ENCODE data around the gene TMEM109. TPM values are rescaled to one million over a fixed set of nuclear protein-coding genes. Genes with fewer than 3 reads are reported as not detected.

Gene TMEM109
- total RNA-seq, 1 donor from 2014 or later, result 117 TPM

DNA sequence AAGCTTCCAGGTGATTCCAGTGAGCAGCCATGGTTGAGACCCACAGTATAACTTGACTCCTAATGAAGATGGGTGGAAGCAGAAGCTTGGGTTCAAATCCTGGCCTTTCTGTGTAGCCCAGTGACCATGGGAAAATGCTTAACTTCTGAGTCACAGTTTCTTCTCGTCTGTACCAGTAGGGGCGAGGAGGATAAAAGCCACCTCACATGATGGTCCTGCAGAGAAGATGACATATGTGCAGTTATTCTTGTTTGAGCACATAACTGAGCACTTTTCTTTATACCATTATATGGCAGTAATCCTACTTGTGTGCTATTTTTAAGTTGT is 4.9 kb downstream of the TMEM109 start:
- CTCF ChIA-PET, result interaction anchor here (1.5 kb wide), 1 partner anchor 51 kb away, joined by 6 read pairs; no protein-coding TSS in a partner anchor
- peaks cover 67% of the 10 kb centered on the region for H3K36me3 Mint-ChIP-seq (ENCODE audit: low read depth)

GRCh38 chr11:60919320-60919719 is 5.4 kb downstream of the TMEM109 start:
- no peak for DNase-seq
- peaks cover 62% of the 10 kb centered on the region for H3K4me1 Mint-ChIP-seq

More for the DNA sequence above, 4.9 kb downstream of the TMEM109 start:
- H3K27ac Mint-ChIP-seq, result peak overlapping the region; percentile 82
- no peaks in the 10 kb centered on the region for H3K27me3 Mint-ChIP-seq
- intact Hi-C loops (cut with micrococcal nuclease), result loop anchor here (1.0 to 5.0 kb wide), 2 partner anchors 13 to 103 kb away; no protein-coding TSS in a partner anchor
- DNase-seq, result no peak
- no peak for ATAC-seq (ENCODE audit: low read depth)
- TF ChIP-seq CTCF (IDR thresholded peaks at IDR 0.05), result no peak
- H3K4me3 Mint-ChIP-seq, result peak overlapping the region; percentile 60
- no peaks in the 10 kb centered on the region for H3K9me3 Mint-ChIP-seq
- H3K4me1 Mint-ChIP-seq, result peaks cover 61% of the 10 kb centered on the region
- POLR2A ChIA-PET, result interaction anchor here (0.7 to 9.3 kb wide), 7 partner anchors 13 to 139 kb away, joined by 3 to 191 read pairs (median 3); partner anchors contain the start of genes CD6 and SLC15A3

GRCh38 chr11:60919956-60920355 is 6.0 kb downstream of the TMEM109 start:
- intact Hi-C loops (cut with micrococcal nuclease), result loop anchor here (1.0 to 5.0 kb wide), 2 partner anchors 12 to 102 kb away; no protein-coding TSS in a partner anchor
- TF ChIP-seq CTCF (IDR thresholded peaks at IDR 0.05), result no peak
- Mint-ChIP-seq H3K27ac (peak overlapping the region; percentile 82), H3K36me3 (ENCODE audit: low read depth) (peaks cover 62% of the 10 kb centered on the region), H3K27me3 (peaks cover under 1% of the 10 kb centered on the region), H3K9me3 (no peaks in the 10 kb centered on the region), H3K4me3 (peak overlapping the region; percentile 60), H3K4me1 (peaks cover 62% of the 10 kb centered on the region)
- ChIA-PET CTCF (interaction anchor here (1.5 kb wide), 1 partner anchor 50 kb away, joined by 6 read pairs; no protein-coding TSS in a partner anchor), POLR2A (interaction anchor here (0.6 to 9.3 kb wide), 5 partner anchors 12 to 1832 kb away, joined by 3 to 191 read pairs (median 5); partner anchors contain the start of gene SLC15A3)
- DNase-seq (no peak), ATAC-seq (ENCODE audit: low read depth) (no peak)

More at GRCh38 chr11:60919320-60919719, 5.4 kb downstream of the TMEM109 start:
- intact Hi-C loops (cut with micrococcal nuclease), result loop anchor here (1.0 to 5.0 kb wide), 2 partner anchors 13 to 103 kb away; no protein-coding TSS in a partner anchor
- Mint-ChIP-seq H3K4me3 (peak overlapping the region; percentile 60), H3K36me3 (ENCODE audit: low read depth) (peaks cover 65% of the 10 kb centered on the region), H3K27me3 (no peaks in the 10 kb centered on the region), H3K9me3 (no peaks in the 10 kb centered on the region), H3K27ac (peak overlapping the region; percentile 82)
- ChIA-PET CTCF (interaction anchor here (1.5 kb wide), 1 partner anchor 50 kb away, joined by 6 read pairs; no protein-coding TSS in a partner anchor), POLR2A (interaction anchor here (0.6 to 9.3 kb wide), 8 partner anchors 13 to 1832 kb away, joined by 3 to 191 read pairs (median 4); partner anchors contain the start of genes CD6 and SLC15A3)
- ATAC-seq (ENCODE audit: low read depth), result peak; percentile 16
- TF ChIP-seq CTCF (IDR thresholded peaks at IDR 0.05), result no peak

GRCh38 chr11:60921259-60921658 is 7.3 kb downstream of the TMEM109 start:
- CTCF ChIA-PET, result no interaction called here
- Mint-ChIP-seq H3K9me3 (no peaks in the 10 kb centered on the region), H3K4me1 (peaks cover 62% of the 10 kb centered on the region), H3K36me3 (ENCODE audit: low read depth) (peaks cover 53% of the 10 kb centered on the region), H3K27me3 (peaks cover 4% of the 10 kb centered on the region), H3K4me3 (no peak overlapping the region), H3K27ac (no peak overlapping the region)
- no peak for ATAC-seq (ENCODE audit: low read depth)
- no peak for TF ChIP-seq CTCF (IDR thresholded peaks at IDR 0.05)
- POLR2A ChIA-PET, result interaction anchor here (3.8 kb wide), 1 partner anchor 11 kb away, joined by 20 read pairs; no protein-coding TSS in a partner anchor
- intact Hi-C loops (cut with micrococcal nuclease), result no loop called here
- no peak for DNase-seq

- Mint-ChIP-seq H3K4me3 (no peak overlapping the region), H3K27me3 (peaks cover 4% of the 10 kb centered on the region), H3K4me1 (peaks cover 57% of the 10 kb centered on the region), H3K9me3 (no peaks in the 10 kb centered on the region), H3K27ac (no peak overlapping the region), H3K36me3 (ENCODE audit: low read depth) (peaks cover 49% of the 10 kb centered on the region)
- DNase-seq, result no peak
- TF ChIP-seq CTCF (IDR thresholded peaks at IDR 0.05), result no peak
- intact Hi-C loops (cut with micrococcal nuclease), result no loop called here
- ATAC-seq (ENCODE audit: low read depth), result no peak
- ChIA-PET POLR2A (interaction anchor here (2.6 to 3.8 kb wide), 2 partner anchors 8 to 10 kb away, joined by 13 to 20 read pairs; partner anchors contain the start of gene TMEM109), CTCF (interaction anchor here (1.5 kb wide), 1 partner anchor 49 kb away, joined by 3 read pairs; no protein-coding TSS in a partner anchor)
These were observed 7.9 kb downstream of the TMEM109 start for GRCh38 chr11:60921777-60922335.
